OCI-LY3 (cell line): Measurements from ENCODE around the gene ECE1.

Experiments used
- CTCF ChIP-seq: fragments of 200-600, 300-600 bp; sonication (generic); IDR thresholded peaks from 2 replicates; pipeline ENCODE4 v1.5.1; 2014; ENCODE audit warnings: antibody characterized with exemption, low read length, low read depth
- EZH2phosphoT487 ChIP-seq: fragments of 200-600 bp; shearing (Covaris generic); IDR thresholded peaks from 2 replicates; pipeline ENCODE4 v1.6.1; 2018; ENCODE audit warnings: antibody characterized with exemption, mixed run types, low read depth

- TF ChIP-seq CTCF (no peak), EZH2phosphoT487 (no peak)
Measured at GRCh38 chr1:21291184-21291583, 921 bp upstream of the ECE1 start.
